T follicular helper cell (primary cell): ENCODE measurements around the gene HEPACAM.

Experiments
- DNase-seq: peaks from one replicate; pipeline ENCODE4 v3.0.0-alpha.2; 2020; ENCODE audit warnings: low read depth

HEPACAM gene

GRCh38 chr11:124882339-124883071 is 53.3 kb downstream of the HEPACAM start:
- no peak for DNase-seq

GRCh38 chr11:124880958-124881357 is 54.9 kb downstream of the HEPACAM start:
- no peak for DNase-seq

GRCh38 chr11:124880290-124880611 is 55.6 kb downstream of the HEPACAM start:
- DNase-seq, result no peak

GRCh38 chr11:124879493-124880289 is 56.2 kb downstream of the HEPACAM start:
- DNase-seq, result no peak

DNA sequence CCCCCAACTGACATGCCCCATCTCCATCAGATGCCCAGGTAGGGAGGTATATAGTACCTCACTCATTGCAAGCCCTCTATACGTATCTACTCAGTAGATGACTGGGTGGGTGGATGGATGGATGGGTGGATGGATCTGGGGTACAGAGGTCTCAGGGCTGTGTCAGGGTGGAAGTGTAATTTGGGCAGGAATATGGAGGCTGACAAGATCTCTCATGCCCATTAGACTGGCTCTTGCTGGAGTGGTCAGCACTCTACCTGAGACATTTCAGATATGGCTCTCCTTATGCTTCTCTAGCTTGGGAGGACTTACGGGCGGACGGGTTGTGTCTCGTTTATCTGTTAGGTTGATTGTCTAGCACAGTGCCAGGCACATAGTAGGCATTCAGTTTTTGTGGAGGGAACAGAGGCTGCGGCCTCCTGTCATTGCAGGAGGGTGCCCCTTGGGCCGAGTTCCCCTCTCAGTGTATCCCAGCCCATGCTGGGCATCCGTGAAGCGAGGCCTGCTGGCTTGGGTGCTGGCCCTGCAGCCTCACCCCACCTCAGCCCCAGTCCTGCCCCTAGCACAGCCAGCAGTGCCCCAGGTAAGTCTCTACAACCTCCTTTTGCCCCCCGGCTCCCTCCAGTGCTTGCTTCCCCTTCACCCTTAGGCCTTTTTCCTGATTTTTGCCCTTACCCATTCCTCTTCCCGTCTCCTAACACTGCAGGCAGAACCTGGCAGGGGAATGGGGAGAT is 56.9 kb downstream of the HEPACAM start:
- no peak for DNase-seq

- DNase-seq, result no peak
Observed at GRCh38 chr11:124877910-124878758, 57.7 kb downstream of the HEPACAM start.

DNA sequence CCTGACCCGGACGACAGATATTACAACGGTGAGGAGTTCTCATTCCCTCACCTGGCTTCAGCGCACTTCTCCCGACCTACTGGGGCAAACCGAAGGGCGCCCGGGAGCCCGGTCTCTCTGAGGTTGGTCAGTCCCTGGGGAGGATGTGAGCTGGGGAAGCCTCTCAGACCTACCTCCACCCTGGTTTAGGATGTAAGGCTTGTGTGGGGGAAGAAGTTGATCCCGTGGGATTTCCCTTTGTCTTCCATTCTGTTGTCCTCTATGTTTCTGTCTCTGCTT is 58.3 kb downstream of the HEPACAM start:
- no peak for DNase-seq

DNA sequence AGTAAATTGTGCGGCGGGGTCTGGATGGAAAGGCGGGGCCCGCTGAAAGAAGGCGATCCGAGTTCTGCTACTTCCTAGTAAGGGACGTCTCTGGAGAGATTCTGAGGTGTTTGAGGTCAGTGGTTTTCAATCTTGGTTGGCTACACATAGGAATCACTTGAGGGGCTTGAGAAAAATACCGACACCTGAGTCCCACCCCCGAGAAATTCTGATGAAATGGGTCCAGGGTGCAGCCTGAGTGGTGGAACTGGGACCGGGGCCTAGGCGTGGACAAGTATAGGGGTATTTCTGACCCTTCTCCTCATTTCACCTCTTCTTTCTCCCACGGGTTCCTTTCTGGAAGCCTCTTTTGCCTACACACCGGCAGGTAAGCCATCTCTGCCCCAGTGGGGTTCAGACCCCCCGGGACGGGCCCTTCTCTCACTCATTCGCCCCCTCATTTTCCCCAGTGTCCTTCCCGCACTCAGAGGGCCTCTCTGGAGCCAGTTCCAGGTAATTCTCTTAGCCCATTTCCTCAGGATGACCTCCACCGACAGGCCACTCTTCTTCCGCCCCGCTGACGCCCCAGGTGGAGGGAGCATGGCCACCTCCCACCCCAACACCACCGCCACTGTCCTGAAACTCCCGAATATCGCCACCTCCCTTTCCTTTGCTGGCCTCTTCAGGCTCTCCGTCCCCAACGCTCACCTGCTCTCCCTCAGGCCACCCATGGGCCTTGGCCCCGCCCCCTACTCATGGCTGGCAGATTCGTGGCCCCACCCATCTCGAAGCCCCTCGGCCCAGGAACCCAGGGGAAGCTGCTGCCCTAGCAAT is 58.8 kb downstream of the HEPACAM start:
- DNase-seq, result no peak

DNA sequence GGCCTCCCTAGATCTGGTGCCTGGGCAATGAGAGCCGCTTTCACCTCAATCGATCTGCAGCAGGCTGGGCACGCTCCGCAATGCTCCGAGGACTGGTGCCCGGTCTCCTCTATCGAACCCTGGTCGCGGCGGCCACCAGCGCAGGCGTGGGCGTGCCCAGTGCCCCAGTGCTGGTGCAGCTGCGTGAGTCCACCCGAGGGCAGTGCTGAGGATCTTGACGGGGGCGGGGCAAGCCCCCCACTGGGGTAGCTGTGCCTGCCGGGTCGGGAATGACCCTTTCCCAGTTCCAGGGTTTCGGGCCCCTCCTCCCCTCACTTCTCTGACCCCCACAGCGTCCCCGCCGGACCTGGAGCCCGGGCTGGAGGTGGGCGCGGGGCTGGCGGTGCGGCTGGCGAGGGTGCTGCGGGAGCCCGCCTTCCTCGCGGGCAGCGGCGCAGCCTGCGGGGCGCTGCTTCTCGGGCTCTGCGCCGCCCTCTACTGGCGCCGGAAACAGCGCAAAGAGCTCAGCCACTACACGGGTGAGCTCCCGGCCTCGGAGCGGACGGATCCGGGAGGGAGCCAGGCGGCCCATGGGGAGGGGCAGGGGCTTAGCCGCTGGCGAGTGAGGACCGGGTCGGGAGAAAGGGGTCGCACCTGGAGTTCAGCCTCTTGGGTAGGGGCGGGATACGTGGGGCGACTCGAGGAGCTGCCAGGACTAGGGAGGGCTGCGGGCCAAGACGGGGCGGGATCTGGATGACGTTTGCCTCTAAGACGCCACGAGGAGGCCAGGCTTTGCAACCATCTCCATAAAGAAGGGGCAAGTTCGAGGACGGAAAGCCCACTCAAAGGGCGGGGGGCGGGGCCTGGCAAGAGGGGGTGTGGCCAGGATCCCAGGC is 59.7 kb downstream of the HEPACAM start:
- DNase-seq, result peak; percentile 58

DNA sequence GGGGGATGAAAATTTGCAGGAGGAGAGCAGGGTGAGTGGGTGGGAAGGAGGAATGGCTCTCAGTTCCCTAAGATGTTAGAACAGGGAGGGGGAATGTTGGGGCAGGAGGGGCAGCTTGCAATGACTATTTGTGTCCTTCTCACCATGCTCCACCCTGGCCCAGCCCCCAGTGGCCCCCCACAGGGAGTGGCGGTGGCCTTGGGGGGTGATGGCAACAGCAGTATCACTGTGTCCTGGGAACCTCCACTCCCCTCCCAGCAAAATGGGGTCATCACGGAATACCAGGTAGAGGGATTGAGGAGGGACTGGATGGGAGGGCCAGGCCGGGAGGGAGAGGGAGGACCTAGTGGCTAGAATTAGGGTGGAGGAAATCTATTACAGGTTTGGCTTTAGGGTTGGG is 60.4 kb downstream of the HEPACAM start:
- no peak for DNase-seq

GRCh38 chr11:124874571-124875255 is 61.1 kb downstream of the HEPACAM start:
- DNase-seq, result no peak

DNA sequence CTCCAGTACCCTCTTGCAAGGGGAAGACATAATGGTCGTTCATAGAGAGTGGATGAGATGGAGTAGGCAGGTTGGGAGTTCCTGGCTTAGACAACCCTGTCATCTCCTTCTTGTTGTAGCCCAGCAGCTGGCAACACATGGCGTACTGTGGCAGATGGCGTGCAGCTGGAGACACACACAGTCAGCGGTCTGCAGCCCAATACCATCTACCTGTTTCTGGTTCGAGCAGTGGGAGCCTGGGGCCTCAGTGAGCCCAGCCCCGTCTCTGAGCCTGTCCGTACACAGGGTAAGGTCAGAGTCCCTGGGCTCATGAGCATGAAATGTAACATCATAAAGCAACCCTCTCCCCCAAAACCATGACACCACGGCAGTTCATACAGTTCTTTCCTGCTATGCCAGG is 61.9 kb downstream of the HEPACAM start:
- DNase-seq, result no peak

DNA sequence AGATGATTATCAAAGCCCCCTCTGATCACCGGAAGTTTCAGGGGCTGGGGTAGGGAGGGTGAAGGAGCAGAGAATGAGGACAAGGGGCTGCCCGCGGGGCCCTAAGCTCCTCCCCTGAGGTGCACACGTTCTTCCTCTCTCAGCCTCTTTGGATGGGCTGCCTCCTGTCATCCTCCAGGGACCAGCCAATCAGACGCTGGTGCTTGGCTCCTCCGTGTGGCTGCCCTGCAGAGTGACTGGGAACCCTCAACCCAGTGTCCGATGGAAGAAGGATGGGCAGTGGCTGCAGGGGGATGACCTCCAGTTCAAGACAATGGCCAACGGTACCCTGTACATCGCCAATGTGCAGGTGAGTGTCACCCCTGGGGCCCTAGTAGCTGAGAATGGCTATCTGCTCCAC is 63.1 kb downstream of the HEPACAM start:
- no peak for DNase-seq

- DNase-seq, result no peak
Observed at GRCh38 chr11:124872280-124872679, 63.6 kb downstream of the HEPACAM start.

GRCh38 chr11:124870430-124870829 is 65.4 kb downstream of the HEPACAM start:
- no peak for DNase-seq

DNA sequence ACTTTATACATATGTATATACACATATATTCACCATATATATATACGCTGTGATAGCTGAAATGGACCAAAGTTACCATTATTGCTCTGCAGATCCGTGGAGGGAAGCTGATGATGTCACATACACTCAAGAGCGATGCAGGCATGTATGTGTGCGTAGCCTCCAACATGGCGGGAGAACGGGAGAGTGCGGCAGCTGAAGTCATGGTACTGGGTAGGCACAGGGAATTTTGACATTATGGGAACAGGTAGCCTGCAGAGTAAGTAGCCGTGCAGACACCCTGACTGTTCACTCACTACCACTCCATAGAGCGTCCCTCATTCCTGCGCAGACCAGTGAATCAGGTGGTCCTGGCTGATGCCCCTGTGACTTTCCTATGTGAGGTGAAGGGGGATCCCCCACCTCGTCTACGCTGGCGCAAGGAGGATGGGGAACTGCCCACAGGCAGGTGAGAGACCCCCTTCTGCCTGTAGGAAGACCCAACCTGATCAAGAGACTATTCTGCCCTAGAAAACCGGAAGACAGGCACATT is 65.9 kb downstream of the HEPACAM start:
- DNase-seq, result no peak

GRCh38 chr11:124869331-124869730 is 66.5 kb downstream of the HEPACAM start:
- DNase-seq, result no peak
